Osteocyte (in vitro differentiated cells): ENCODE measurements around the gene NIPA2. TPM values are rescaled to one million over a fixed set of nuclear protein-coding genes. Genes with fewer than 3 reads are reported as not detected.

Experiments
- DNase-seq: peaks from one replicate; pipeline ENCODE4 v3.0.0; 2021; ENCODE audit warnings: mixed read lengths; ENCODE audit not compliant: unreplicated experiment; ENCODE audit errors: extremely low spot score
- H3K27ac Mint-ChIP-seq: one replicate; pipeline ENCODE4 v1.8.0; 2021; ENCODE audit warnings: mild to moderate bottlenecking, mixed read lengths; ENCODE audit not compliant: unreplicated experiment
- H3K27me3 Mint-ChIP-seq: one replicate; pipeline ENCODE4 v1.8.0; 2021; ENCODE audit warnings: mixed read lengths; ENCODE audit not compliant: unreplicated experiment
- H3K36me3 Mint-ChIP-seq: one replicate; pipeline ENCODE4 v1.8.0; 2021; ENCODE audit warnings: mixed read lengths; ENCODE audit not compliant: unreplicated experiment
- H3K4me1 Mint-ChIP-seq: one replicate; pipeline ENCODE4 v1.8.0; 2021; ENCODE audit warnings: mixed read lengths; ENCODE audit not compliant: unreplicated experiment
- H3K4me3 Mint-ChIP-seq: one replicate; pipeline ENCODE4 v1.8.0; 2021; ENCODE audit warnings: mild to moderate bottlenecking, moderate library complexity, mixed read lengths; ENCODE audit not compliant: unreplicated experiment
- H3K9me3 Mint-ChIP-seq: one replicate; pipeline ENCODE4 v1.8.0; 2021; ENCODE audit warnings: mixed read lengths; ENCODE audit not compliant: unreplicated experiment
- CTCF ChIP-seq: fragments of 200-600 bp; sonication (generic); IDR thresholded peaks from 2 replicates; pipeline ENCODE4 v1.5.0; 2021; ENCODE audit warnings: antibody characterized with exemption, mild to moderate bottlenecking, moderate library complexity
- total RNA-seq: library from RNA; stranded (reverse); gene quantifications from 2 replicates; pipeline ENCODE4 v1.2.1, GENCODE V29; 2021

Gene NIPA2
- total RNA-seq, 1 donor from 2014 or later: 57.1 TPM

- TF ChIP-seq CTCF: no peak
- Mint-ChIP-seq H3K4me1 (peaks cover 2% of the 10 kb centered on the region), H3K27me3 (no peaks in the 10 kb centered on the region), H3K4me3 (no peak overlapping the region), H3K27ac (no peak overlapping the region), H3K9me3 (no peaks in the 10 kb centered on the region), H3K36me3 (peaks cover 63% of the 10 kb centered on the region)
- no peak for DNase-seq
These were observed 39.6 kb downstream of the NIPA2 start for GRCh38 chr15:22878103-22878502.

GRCh38 chr15:22880068-22880980 lies 41.9 kb downstream of the NIPA2 start:
- Mint-ChIP-seq H3K27me3 (no peaks in the 10 kb centered on the region), H3K36me3 (peaks cover 49% of the 10 kb centered on the region), H3K4me1 (no peaks in the 10 kb centered on the region), H3K9me3 (no peaks in the 10 kb centered on the region), H3K27ac (no peak overlapping the region), H3K4me3 (no peak overlapping the region)
- no peak for TF ChIP-seq CTCF
- DNase-seq: no peak

- H3K36me3 Mint-ChIP-seq: peaks cover 45% of the 10 kb centered on the region
- no peak overlapping the region for H3K4me3 Mint-ChIP-seq
- no peaks in the 10 kb centered on the region for H3K4me1 Mint-ChIP-seq
- H3K27me3 Mint-ChIP-seq: no peaks in the 10 kb centered on the region
- no peak for DNase-seq
- no peak overlapping the region for H3K27ac Mint-ChIP-seq
- H3K9me3 Mint-ChIP-seq: no peaks in the 10 kb centered on the region
- TF ChIP-seq CTCF: no peak
These were observed 42.7 kb downstream of the NIPA2 start for GRCh38 chr15:22880981-22881738.

GRCh38 chr15:22881739-22882440 lies 43.4 kb downstream of the NIPA2 start:
- DNase-seq: no peak
- peaks cover 45% of the 10 kb centered on the region for H3K36me3 Mint-ChIP-seq
- no peak for TF ChIP-seq CTCF
- no peak overlapping the region for H3K27ac Mint-ChIP-seq
- no peaks in the 10 kb centered on the region for H3K4me1 Mint-ChIP-seq
- H3K9me3 Mint-ChIP-seq: no peaks in the 10 kb centered on the region
- H3K4me3 Mint-ChIP-seq: no peak overlapping the region
- no peaks in the 10 kb centered on the region for H3K27me3 Mint-ChIP-seq
